Measurements from ENCODE around the gene COPB1.

GRCh38 chr11:14520747-14521151, 21.1 kb upstream of the COPB1 start:
- TF ChIP-seq CTCF (IDR thresholded peaks at IDR 0.05; ENCODE audit: low read depth, low read length, poor library complexity, severe bottlenecking) (no peak), EZH2phosphoT487 (IDR thresholded peaks at IDR 0.05; ENCODE audit: borderline replicate concordance, low read length) (no peak)
